HUES48 (cell line): ENCODE measurements around the gene DAP3.
"Not testable (repeated sequence)": the region's sequence is repeated elsewhere in the genome, so short reads cannot be mapped to it uniquely, and the experiment has no call there.

Source experiments
- H3K27ac ChIP-seq: one replicate; pipeline ENCODE4 v1.7.0; 2013; ENCODE audit warnings: low read depth, low read length, inconsistent platforms
- H3K27me3 ChIP-seq: 2 replicates; pipeline ENCODE4 v1.6.1; 2013; ENCODE audit warnings: mild to moderate bottlenecking, low read length; ENCODE audit not compliant: control insufficient read depth, insufficient read depth
- H3K36me3 ChIP-seq: 2 replicates; pipeline ENCODE4 v1.6.1; 2013; ENCODE audit warnings: low read length; ENCODE audit not compliant: control insufficient read depth, insufficient read depth
- H3K4me1 ChIP-seq: 2 replicates; pipeline ENCODE4 v1.6.1; 2013; ENCODE audit warnings: mild to moderate bottlenecking, low read length; ENCODE audit not compliant: control insufficient read depth, insufficient read depth
- H3K4me3 ChIP-seq: 2 replicates; pipeline ENCODE4 v1.5.1; 2013; ENCODE audit warnings: mild to moderate bottlenecking, low read depth, low read length
- H3K9ac ChIP-seq: 2 replicates; pipeline ENCODE4 v1.6.1; 2013; ENCODE audit warnings: mild to moderate bottlenecking, low read depth, low read length, moderate library complexity
- H3K9me3 ChIP-seq: 2 replicates; pipeline ENCODE4 v1.6.1; 2013; ENCODE audit warnings: low read length; ENCODE audit not compliant: control insufficient read depth, insufficient read depth

The DAP3 gene

DNA sequence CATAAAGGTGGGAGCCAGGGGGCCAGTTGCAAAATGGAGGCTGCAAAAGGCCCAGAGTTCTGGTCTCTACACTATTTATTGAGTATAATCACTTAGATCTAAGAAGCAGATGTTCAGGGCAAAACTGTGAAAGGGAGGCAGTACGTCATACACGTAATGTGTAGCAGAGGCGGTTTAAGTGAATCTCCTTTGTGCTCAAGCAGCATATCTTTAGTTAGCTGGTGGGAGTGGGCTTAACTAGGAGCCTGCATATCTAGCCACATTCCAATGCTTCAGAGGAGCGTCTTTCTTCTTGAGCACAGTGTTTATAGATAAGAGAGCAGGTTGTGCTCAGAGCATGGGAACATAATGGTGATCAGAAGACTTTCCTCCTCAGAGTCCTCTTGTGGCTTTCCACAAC, 10.2 kb downstream of the DAP3 start:
- not testable (repeated sequence) for H3K27me3 ChIP-seq, H3K9me3 ChIP-seq, H3K36me3 ChIP-seq, H3K4me1 ChIP-seq, H3K9ac ChIP-seq, H3K4me3 ChIP-seq
- peak overlapping the region; percentile 70 for H3K27ac ChIP-seq

DNA sequence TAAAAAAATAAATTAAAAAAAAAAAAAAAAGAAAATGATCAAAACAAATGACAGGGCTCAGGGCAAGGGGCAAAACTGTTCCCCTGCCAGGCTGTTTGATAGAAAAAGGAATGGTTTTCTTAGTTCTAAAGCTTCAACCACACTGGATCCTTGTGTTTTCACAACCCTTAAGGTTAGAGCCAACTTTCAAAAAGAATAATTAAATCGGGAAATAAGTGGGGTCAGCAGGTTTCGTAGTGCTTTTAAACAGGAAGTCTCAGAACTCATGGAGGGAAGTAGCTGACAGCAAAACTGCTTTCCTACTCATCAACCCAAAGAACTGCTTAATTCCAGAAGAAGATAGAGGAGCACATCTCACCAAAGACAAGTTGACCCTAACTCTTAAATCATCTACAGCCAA, 12.8 kb downstream of the DAP3 start:
- H3K4me1 ChIP-seq, H3K36me3 ChIP-seq, H3K9me3 ChIP-seq, H3K27ac ChIP-seq, H3K4me3 ChIP-seq, H3K27me3 ChIP-seq, H3K9ac ChIP-seq: not testable (repeated sequence)

DNA sequence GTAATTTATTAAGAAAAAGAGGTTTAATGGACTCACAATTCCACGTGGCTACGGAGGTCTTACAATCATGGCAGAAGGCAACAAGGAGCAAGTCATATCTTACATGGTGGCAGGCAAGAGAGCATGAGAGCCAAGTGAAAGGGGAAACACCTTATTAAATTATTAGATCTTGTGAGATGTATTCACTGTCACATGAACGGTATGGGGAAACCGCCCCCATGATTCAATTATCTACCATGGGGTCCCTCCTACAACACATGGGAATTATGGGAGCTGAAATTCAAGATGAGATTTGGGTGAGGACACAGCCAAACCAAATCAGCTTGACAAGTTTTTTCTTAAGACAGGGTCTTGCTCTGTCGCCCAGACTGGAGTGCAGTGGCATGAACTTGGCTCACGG, 14.3 kb downstream of the DAP3 start:
- no peaks in the 10 kb centered on the region for H3K27me3 ChIP-seq
- H3K4me3 ChIP-seq = no peak overlapping the region
- H3K36me3 ChIP-seq = no peaks in the 10 kb centered on the region
- no peaks in the 10 kb centered on the region for H3K4me1 ChIP-seq
- no peak overlapping the region for H3K9ac ChIP-seq
- peaks cover 10% of the 10 kb centered on the region for H3K9me3 ChIP-seq
- H3K27ac ChIP-seq = no peak overlapping the region

DNA sequence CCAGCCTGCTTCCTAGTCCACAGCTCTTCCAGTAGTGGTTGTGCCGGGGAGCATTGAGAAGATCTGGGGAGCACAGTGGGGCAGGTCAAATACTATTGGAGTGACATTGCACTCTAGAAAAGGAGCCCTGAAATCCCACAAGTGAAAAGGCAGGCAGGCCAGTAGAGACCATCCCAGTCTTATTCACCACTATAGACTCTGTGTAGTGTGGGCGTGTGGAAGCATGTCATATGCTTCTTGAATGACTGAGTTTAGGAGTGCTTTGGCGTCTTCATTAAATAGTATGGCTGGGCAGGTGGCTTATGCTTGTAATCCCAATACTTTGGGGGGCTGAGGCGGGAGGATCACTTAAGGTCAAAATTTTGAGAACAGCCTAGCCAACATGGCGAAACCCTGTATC, 15.5 kb downstream of the DAP3 start:
- H3K9ac ChIP-seq, H3K9me3 ChIP-seq, H3K4me1 ChIP-seq, H3K27me3 ChIP-seq, H3K36me3 ChIP-seq, H3K27ac ChIP-seq, H3K4me3 ChIP-seq: not testable (repeated sequence)

DNA sequence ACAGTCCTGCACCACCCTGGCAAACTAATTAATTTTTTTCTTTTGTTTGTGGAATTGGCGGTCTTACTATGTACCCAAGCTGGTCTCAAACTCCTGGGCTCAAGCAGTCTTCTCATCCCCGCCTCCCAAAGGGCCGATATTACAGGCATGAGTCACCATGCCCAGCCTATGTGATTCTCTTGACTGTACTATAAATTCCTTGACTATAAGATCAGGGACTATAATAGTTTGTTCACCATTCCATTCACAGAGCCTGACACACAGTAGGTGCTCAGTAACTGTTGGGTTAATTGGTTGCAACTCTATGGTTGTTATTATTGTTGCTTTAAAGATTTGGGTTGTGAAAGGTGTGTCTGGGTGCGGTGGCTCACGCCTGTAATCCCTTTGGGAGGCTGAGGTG, 17.2 kb downstream of the DAP3 start:
- H3K27me3 ChIP-seq = no peaks in the 10 kb centered on the region
- no peaks in the 10 kb centered on the region for H3K9me3 ChIP-seq
- H3K4me3 ChIP-seq = no peak overlapping the region
- no peak overlapping the region for H3K9ac ChIP-seq
- H3K36me3 ChIP-seq = peaks cover 8% of the 10 kb centered on the region; the same call in 1 of the 2 replicates
- no peaks in the 10 kb centered on the region for H3K4me1 ChIP-seq
- no peak overlapping the region for H3K27ac ChIP-seq

DNA sequence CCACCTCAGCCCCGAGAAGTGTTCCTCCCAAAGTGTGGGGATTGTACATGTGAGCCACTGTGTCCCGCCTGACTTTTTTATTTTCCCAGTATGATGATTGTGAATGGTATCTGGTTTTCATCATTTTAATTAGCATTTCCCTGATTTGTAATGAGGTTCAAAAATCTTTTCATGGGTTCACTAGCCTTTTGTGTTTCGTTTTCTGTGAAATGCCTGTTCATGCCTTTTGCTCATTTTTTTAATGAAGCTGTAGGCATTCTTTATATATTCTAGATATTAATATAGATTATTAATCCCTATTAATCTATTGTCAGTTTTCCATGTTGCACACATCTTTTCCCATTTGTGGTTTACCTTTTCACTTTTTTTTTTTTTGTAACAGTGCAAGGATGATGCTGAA, 20.5 kb downstream of the DAP3 start:
- no peak overlapping the region for H3K4me3 ChIP-seq

DNA sequence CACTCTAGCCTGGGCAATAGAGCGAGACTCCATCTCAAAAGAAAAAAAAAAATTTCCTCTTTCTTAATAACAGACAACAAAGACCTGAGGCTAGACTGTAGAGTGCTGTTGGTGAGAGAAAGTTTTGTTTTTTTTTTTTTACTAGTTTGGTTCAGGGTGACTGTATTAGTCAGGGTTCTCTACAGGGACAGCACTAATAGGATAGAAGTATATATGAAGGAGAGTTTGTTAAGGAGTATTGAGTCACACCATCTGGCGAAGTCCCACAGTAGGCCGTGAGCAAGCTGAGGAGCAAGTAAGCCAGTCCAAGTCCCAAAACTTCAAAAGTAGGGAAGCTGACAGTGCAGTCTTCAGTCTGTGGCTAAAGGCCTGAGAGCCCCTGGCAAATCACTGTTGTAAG, 22.6 kb downstream of the DAP3 start:
- H3K36me3 ChIP-seq = peaks cover 36% of the 10 kb centered on the region
- H3K4me1 ChIP-seq, H3K27ac ChIP-seq: not testable (repeated sequence)

More for the DNA sequence above, 20.5 kb downstream of the DAP3 start:
- Histone ChIP-seq H3K36me3 (peaks cover 26% of the 10 kb centered on the region), H3K9me3 (no peaks in the 10 kb centered on the region), H3K27me3 (no peaks in the 10 kb centered on the region), H3K9ac (no peak overlapping the region), H3K27ac (no peak overlapping the region), H3K4me1 (no peaks in the 10 kb centered on the region)

DNA sequence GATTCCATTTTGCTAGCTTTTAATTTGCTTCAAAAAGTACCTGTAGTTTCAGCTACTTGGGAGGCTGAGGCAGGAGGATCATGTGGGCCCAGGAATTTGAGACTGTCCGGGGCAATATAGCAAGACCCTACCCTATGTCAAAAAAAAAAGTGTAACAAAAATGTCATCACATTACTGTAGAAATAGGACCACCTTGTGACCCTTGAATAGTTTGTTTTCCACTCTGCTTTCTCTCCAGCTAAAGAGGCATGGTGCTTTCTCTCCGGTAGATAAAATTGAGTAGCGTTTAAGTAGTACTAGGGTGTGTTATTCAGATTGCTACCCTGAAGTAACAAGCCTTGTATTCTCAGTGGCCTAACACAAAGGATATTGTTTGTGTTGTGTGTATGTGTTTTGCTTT, 23.7 kb downstream of the DAP3 start:
- H3K9ac ChIP-seq, H3K27ac ChIP-seq, H3K9me3 ChIP-seq, H3K4me1 ChIP-seq, H3K27me3 ChIP-seq, H3K4me3 ChIP-seq: not testable (repeated sequence)
- H3K36me3 ChIP-seq = peaks cover 42% of the 10 kb centered on the region

More for the DNA sequence above, 22.6 kb downstream of the DAP3 start:
- H3K9me3 ChIP-seq, H3K9ac ChIP-seq, H3K4me3 ChIP-seq, H3K27me3 ChIP-seq: not testable (repeated sequence)

DNA sequence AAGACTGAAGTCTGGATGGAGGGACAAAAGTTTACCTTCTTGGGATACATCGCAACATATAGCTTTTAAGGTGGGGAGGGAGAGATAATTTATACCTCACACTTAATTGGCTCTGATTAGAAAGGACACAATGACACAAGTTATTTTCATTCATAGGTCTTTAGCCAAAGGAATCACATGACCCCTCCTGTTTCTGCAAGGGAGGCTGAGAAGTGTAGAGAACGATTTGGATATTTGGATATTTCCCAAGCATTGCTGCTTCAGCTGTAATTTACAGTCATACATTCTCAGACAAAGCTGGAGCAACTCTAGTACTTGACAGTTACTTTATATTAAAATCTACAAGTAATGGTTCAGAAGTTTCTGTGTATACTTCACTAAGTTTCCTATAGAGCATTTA, 24.2 kb downstream of the DAP3 start:
- Histone ChIP-seq H3K4me1 (no peaks in the 10 kb centered on the region), H3K27ac (no peak overlapping the region), H3K9me3 (no peaks in the 10 kb centered on the region), H3K27me3 (no peaks in the 10 kb centered on the region), H3K4me3 (no peak overlapping the region), H3K36me3 (peaks cover 42% of the 10 kb centered on the region), H3K9ac (no peak overlapping the region)

DNA sequence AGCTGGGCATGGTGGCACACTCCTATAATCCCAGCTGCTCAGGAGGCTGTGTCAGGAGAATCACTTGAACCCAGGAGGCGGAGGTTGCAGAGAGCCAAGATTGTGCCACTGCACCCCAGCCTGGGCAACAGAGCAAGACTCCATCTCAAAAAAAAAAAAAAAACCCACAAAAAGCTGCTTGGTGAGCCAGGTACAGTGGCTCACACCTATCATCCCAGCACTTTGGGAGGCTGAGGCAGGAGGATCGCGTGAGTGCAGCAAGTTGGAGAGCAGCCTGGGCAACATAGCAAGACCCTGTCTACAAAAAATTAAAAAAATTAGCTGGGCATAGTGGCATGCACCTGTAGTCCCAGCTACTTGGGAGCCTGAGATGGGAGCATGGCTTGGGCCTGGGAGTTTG, 26.2 kb downstream of the DAP3 start:
- H3K4me1 ChIP-seq, H3K27ac ChIP-seq, H3K9ac ChIP-seq, H3K4me3 ChIP-seq, H3K27me3 ChIP-seq, H3K9me3 ChIP-seq: not testable (repeated sequence)
- peaks cover 46% of the 10 kb centered on the region for H3K36me3 ChIP-seq

DNA sequence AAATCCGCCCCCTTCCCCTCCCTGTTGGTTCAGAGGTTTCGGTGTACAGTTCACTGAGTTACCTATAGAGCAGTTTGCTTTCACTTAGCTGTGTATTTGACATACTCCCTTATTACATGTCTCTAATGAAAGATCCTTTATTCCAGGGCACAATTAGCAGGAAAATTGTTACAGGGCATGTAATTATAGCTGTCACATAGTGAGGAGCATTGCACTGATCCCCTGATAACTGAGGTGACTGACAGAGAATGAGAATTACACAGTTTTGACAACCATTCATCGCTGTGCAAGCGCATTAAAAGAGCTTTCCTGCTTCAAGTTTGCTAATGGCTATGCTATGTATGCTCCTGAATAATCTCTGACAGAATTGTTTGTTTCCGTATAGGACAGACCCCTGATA, 26.9 kb downstream of the DAP3 start:
- Histone ChIP-seq H3K27ac (no peak overlapping the region), H3K9ac (no peak overlapping the region), H3K4me3 (no peak overlapping the region), H3K4me1 (no peaks in the 10 kb centered on the region), H3K9me3 (no peaks in the 10 kb centered on the region), H3K36me3 (peaks cover 46% of the 10 kb centered on the region), H3K27me3 (no peaks in the 10 kb centered on the region)

DNA sequence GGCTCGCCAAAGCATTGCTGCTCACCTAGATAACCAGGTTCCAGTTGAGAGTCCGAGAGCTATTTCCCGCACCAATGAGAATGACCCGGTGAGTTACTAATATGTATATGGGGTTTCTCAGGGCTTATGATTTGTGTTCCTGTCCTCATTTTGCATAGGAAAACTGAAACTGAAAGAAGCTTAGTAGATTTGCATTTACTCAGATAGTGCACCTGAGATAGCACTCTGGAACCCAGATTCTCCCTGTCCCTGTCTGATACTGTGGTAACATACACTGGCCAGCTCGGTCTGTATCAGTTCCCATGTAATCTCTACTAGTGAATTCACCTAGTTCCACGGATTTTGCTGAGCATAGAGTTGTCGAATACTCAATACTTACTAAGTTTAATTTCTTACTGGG, 28.1 kb downstream of the DAP3 start:
- Histone ChIP-seq H3K9me3 (no peaks in the 10 kb centered on the region), H3K36me3 (peaks cover 52% of the 10 kb centered on the region), H3K4me1 (no peaks in the 10 kb centered on the region), H3K27ac (no peak overlapping the region), H3K9ac (no peak overlapping the region), H3K27me3 (no peaks in the 10 kb centered on the region), H3K4me3 (no peak overlapping the region)
